ENCODE measurements around the gene PLEKHM3. TPM values are rescaled to one million over a fixed set of nuclear protein-coding genes. Genes with fewer than 3 reads are reported as not detected.

The PLEKHM3 gene
- total RNA-seq, 1 donor from 2014 or later = 6.4 TPM

GRCh38 chr2:207831584-207832248 lies 193.6 kb downstream of the PLEKHM3 start:
- Mint-ChIP-seq H3K4me3 (no peak overlapping the region), H3K4me1 (ENCODE audit: low read depth) (peaks cover 16% of the 10 kb centered on the region), H3K27me3 (ENCODE audit: insufficient read depth) (no peaks in the 10 kb centered on the region), H3K9me3 (no peaks in the 10 kb centered on the region), H3K27ac (no peak overlapping the region), H3K36me3 (ENCODE audit: low read depth) (no peaks in the 10 kb centered on the region)
- intact Hi-C loops (cut with micrococcal nuclease) = no loop called here
- DNase-seq (ENCODE audit: low spot score) = no peak

- Mint-ChIP-seq H3K27me3 (ENCODE audit: insufficient read depth) (no peaks in the 10 kb centered on the region), H3K4me1 (ENCODE audit: low read depth) (peaks cover 16% of the 10 kb centered on the region), H3K9me3 (no peaks in the 10 kb centered on the region), H3K36me3 (ENCODE audit: low read depth) (no peaks in the 10 kb centered on the region), H3K27ac (no peak overlapping the region), H3K4me3 (no peak overlapping the region)
- intact Hi-C loops (cut with micrococcal nuclease) = no loop called here
- no peak for DNase-seq (ENCODE audit: low spot score)
Measured at GRCh38 chr2:207830778-207831438, 194.4 kb downstream of the PLEKHM3 start.

GRCh38 chr2:207828361-207829057 lies 196.8 kb downstream of the PLEKHM3 start:
- Mint-ChIP-seq H3K27ac (no peak overlapping the region), H3K36me3 (ENCODE audit: low read depth) (peaks cover 1% of the 10 kb centered on the region), H3K9me3 (no peaks in the 10 kb centered on the region), H3K27me3 (ENCODE audit: insufficient read depth) (no peaks in the 10 kb centered on the region), H3K4me3 (no peak overlapping the region), H3K4me1 (ENCODE audit: low read depth) (peaks cover 15% of the 10 kb centered on the region)
- DNase-seq (ENCODE audit: low spot score) = no peak
- intact Hi-C loops (cut with micrococcal nuclease) = no loop called here

GRCh38 chr2:207825978-207826377 lies 199.3 kb downstream of the PLEKHM3 start:
- no peak for DNase-seq (ENCODE audit: low spot score)
- intact Hi-C loops (cut with micrococcal nuclease) = no loop called here
- Mint-ChIP-seq H3K36me3 (ENCODE audit: low read depth) (peaks cover 1% of the 10 kb centered on the region), H3K9me3 (no peaks in the 10 kb centered on the region), H3K27me3 (ENCODE audit: insufficient read depth) (no peaks in the 10 kb centered on the region), H3K4me3 (no peak overlapping the region), H3K4me1 (ENCODE audit: low read depth) (peaks cover 8% of the 10 kb centered on the region), H3K27ac (no peak overlapping the region)

GRCh38 chr2:207825045-207825954 lies 200.0 kb downstream of the PLEKHM3 start:
- intact Hi-C loops (cut with micrococcal nuclease) = no loop called here
- Mint-ChIP-seq H3K4me1 (ENCODE audit: low read depth) (peaks cover 8% of the 10 kb centered on the region), H3K4me3 (no peak overlapping the region), H3K9me3 (no peaks in the 10 kb centered on the region), H3K27ac (no peak overlapping the region), H3K27me3 (ENCODE audit: insufficient read depth) (no peaks in the 10 kb centered on the region), H3K36me3 (ENCODE audit: low read depth) (peaks cover 1% of the 10 kb centered on the region)
- no peak for DNase-seq (ENCODE audit: low spot score)

- H3K36me3 Mint-ChIP-seq (ENCODE audit: low read depth) = peaks cover 1% of the 10 kb centered on the region
Measured at GRCh38 chr2:207823865-207824264, 201.5 kb downstream of the PLEKHM3 start.

GRCh38 chr2:207819839-207820784 lies 205.2 kb downstream of the PLEKHM3 start:
- Mint-ChIP-seq H3K4me3 (no peak overlapping the region), H3K27me3 (ENCODE audit: insufficient read depth) (peaks cover 2% of the 10 kb centered on the region), H3K27ac (no peak overlapping the region), H3K36me3 (ENCODE audit: low read depth) (no peaks in the 10 kb centered on the region), H3K4me1 (ENCODE audit: low read depth) (no peaks in the 10 kb centered on the region), H3K9me3 (no peaks in the 10 kb centered on the region)
- no peak for DNase-seq (ENCODE audit: low spot score)
- intact Hi-C loops (cut with micrococcal nuclease) = no loop called here

More at GRCh38 chr2:207823865-207824264, 201.5 kb downstream of the PLEKHM3 start:
- Mint-ChIP-seq H3K4me3 (no peak overlapping the region), H3K27me3 (ENCODE audit: insufficient read depth) (no peaks in the 10 kb centered on the region), H3K4me1 (ENCODE audit: low read depth) (no peaks in the 10 kb centered on the region), H3K27ac (no peak overlapping the region), H3K9me3 (no peaks in the 10 kb centered on the region)
- intact Hi-C loops (cut with micrococcal nuclease) = no loop called here
- no peak for DNase-seq (ENCODE audit: low spot score)

- no peaks in the 10 kb centered on the region for H3K36me3 Mint-ChIP-seq (ENCODE audit: low read depth)
Measured at GRCh38 chr2:207819021-207819797, 206.1 kb downstream of the PLEKHM3 start.

GRCh38 chr2:207816546-207816945 lies 208.8 kb downstream of the PLEKHM3 start:
- Mint-ChIP-seq H3K4me3 (no peak overlapping the region), H3K36me3 (ENCODE audit: low read depth) (no peaks in the 10 kb centered on the region), H3K27ac (no peak overlapping the region), H3K27me3 (ENCODE audit: insufficient read depth) (peaks cover 2% of the 10 kb centered on the region), H3K4me1 (ENCODE audit: low read depth) (no peaks in the 10 kb centered on the region), H3K9me3 (no peaks in the 10 kb centered on the region)
- intact Hi-C loops (cut with micrococcal nuclease) = no loop called here
- no peak for DNase-seq (ENCODE audit: low spot score)

More at GRCh38 chr2:207819021-207819797, 206.1 kb downstream of the PLEKHM3 start:
- intact Hi-C loops (cut with micrococcal nuclease) = no loop called here
- H3K4me3 Mint-ChIP-seq = no peak overlapping the region
- H3K27me3 Mint-ChIP-seq (ENCODE audit: insufficient read depth) = peaks cover 2% of the 10 kb centered on the region
- H3K27ac Mint-ChIP-seq = no peak overlapping the region
- no peaks in the 10 kb centered on the region for H3K9me3 Mint-ChIP-seq
- no peak for DNase-seq (ENCODE audit: low spot score)
- no peaks in the 10 kb centered on the region for H3K4me1 Mint-ChIP-seq (ENCODE audit: low read depth)

GRCh38 chr2:207815254-207815653 lies 210.1 kb downstream of the PLEKHM3 start:
- DNase-seq (ENCODE audit: low spot score) = no peak
- Mint-ChIP-seq H3K4me3 (no peak overlapping the region), H3K27ac (no peak overlapping the region), H3K27me3 (ENCODE audit: insufficient read depth) (peaks cover 2% of the 10 kb centered on the region), H3K4me1 (ENCODE audit: low read depth) (no peaks in the 10 kb centered on the region), H3K9me3 (no peaks in the 10 kb centered on the region), H3K36me3 (ENCODE audit: low read depth) (no peaks in the 10 kb centered on the region)
- intact Hi-C loops (cut with micrococcal nuclease) = no loop called here

- Mint-ChIP-seq H3K4me1 (ENCODE audit: low read depth) (no peaks in the 10 kb centered on the region), H3K4me3 (no peak overlapping the region), H3K27me3 (ENCODE audit: insufficient read depth) (peaks cover 4% of the 10 kb centered on the region), H3K36me3 (ENCODE audit: low read depth) (no peaks in the 10 kb centered on the region), H3K9me3 (no peaks in the 10 kb centered on the region), H3K27ac (no peak overlapping the region)
- intact Hi-C loops (cut with micrococcal nuclease) = no loop called here
- no peak for DNase-seq (ENCODE audit: low spot score)
Measured at GRCh38 chr2:207813942-207814341, 211.4 kb downstream of the PLEKHM3 start.
